ENCODE data around the gene PI4K2B.

- TF ChIP-seq CTCF (IDR thresholded peaks at IDR 0.05) (peak in 3 of 4 experiments; percentile 50 to 67 (median 59)), POLR2AphosphoS5 (IDR thresholded peaks at IDR 0.05) (peak; percentile 66)
These were observed 847 bp downstream of the PI4K2B start for GRCh38 chr4:25234390-25235370.
